Measurements from ENCODE around the gene MRPL48. TPM values are rescaled to one million over a fixed set of nuclear protein-coding genes. Genes with fewer than 3 reads are reported as not detected.
A peak's percentile ranks its signal among the peaks of the same experiment; 100 is the strongest.

Gene MRPL48
- total and polyA plus RNA-seq, 7 experiments from 2014 or later = 20.3 to 88.7 (median 27.9) TPM

- intact Hi-C loops (cut with micrococcal nuclease) = no loop called here
- H3K27me3 Mint-ChIP-seq = no peaks in the 10 kb centered on the region
Observed at GRCh38 chr11:73838443-73839122, 50.9 kb downstream of the MRPL48 start.

GRCh38 chr11:73839123-73839457 is 51.4 kb downstream of the MRPL48 start:
- Histone ChIP-seq H3K4me3 (ENCODE audit: low read length) (no peak overlapping the region), H3K4me1 (ENCODE audit: control insufficient read depth in 2 of 2, insufficient read depth in 2 of 2, low read length in 2 of 2) (no peaks in the 10 kb centered on the region), H3K27me3 (ENCODE audit: control insufficient read depth in 2 of 2, insufficient read depth in 2 of 2, low read length in 2 of 2) (no peaks in the 10 kb centered on the region), H3K36me3 (ENCODE audit: control insufficient read depth in 2 of 3, insufficient read depth in 3 of 3, low read length in 3 of 3) (peaks cover 0 to 19% (median 0%) of the 10 kb centered on the region in 3 experiments), H3K9me3 (ENCODE audit: control insufficient read depth in 2 of 3, low read length in 3 of 3) (no peaks in the 10 kb centered on the region), H3K27ac (ENCODE audit: low read depth, low read length) (no peak overlapping the region)
- Mint-ChIP-seq H3K36me3 (peaks cover 0 to 35% (median 15%) of the 10 kb centered on the region in 5 donors), H3K9me3 (no peaks in the 10 kb centered on the region), H3K27ac (no peak overlapping the region), H3K27me3 (no peaks in the 10 kb centered on the region), H3K4me3 (no peak overlapping the region), H3K4me1 (peaks cover 0 to 4% (median 0%) of the 10 kb centered on the region in 7 donors)
- CTCF ChIA-PET = no interaction called here
- intact Hi-C loops (cut with micrococcal nuclease) = no loop called here
- POLR2A ChIA-PET = no interaction called here
- ATAC-seq (no peak), DNase-seq (no peak)

More at GRCh38 chr11:73838443-73839122, 50.9 kb downstream of the MRPL48 start:
- Histone ChIP-seq H3K27ac (ENCODE audit: low read depth, low read length) (no peak overlapping the region), H3K9me3 (ENCODE audit: control insufficient read depth in 2 of 3, low read length in 3 of 3) (no peaks in the 10 kb centered on the region), H3K27me3 (ENCODE audit: control insufficient read depth in 2 of 2, insufficient read depth in 2 of 2, low read length in 2 of 2) (no peaks in the 10 kb centered on the region), H3K36me3 (ENCODE audit: control insufficient read depth in 2 of 3, insufficient read depth in 3 of 3, low read length in 3 of 3) (peaks cover 0 to 14% (median 0%) of the 10 kb centered on the region in 3 experiments), H3K4me3 (ENCODE audit: low read length) (no peak overlapping the region), H3K4me1 (ENCODE audit: control insufficient read depth in 2 of 2, insufficient read depth in 2 of 2, low read length in 2 of 2) (no peaks in the 10 kb centered on the region)
- Mint-ChIP-seq H3K36me3 (peaks cover 0 to 37% (median 15%) of the 10 kb centered on the region in 5 donors), H3K27ac (peak overlapping the region in 1 of 9 donors; percentile 39), H3K4me1 (peaks cover 0 to 4% (median 0%) of the 10 kb centered on the region in 7 donors), H3K9me3 (no peaks in the 10 kb centered on the region), H3K4me3 (no peak overlapping the region)
- no peak for ATAC-seq
- POLR2A ChIA-PET = no interaction called here
- CTCF ChIA-PET = no interaction called here
- DNase-seq = no peak

GRCh38 chr11:73851046-73851764 is 63.5 kb downstream of the MRPL48 start:
- H3K4me1 ChIP-seq (ENCODE audit: control insufficient read depth in 2 of 2, insufficient read depth in 2 of 2, low read length in 2 of 2) = no peaks in the 10 kb centered on the region
- no peaks in the 10 kb centered on the region for H3K27me3 Mint-ChIP-seq
- ATAC-seq = no peak
- POLR2A ChIA-PET = interaction anchor here (0.7 kb wide), 1 partner anchor 15 kb away, joined by 3 read pairs; no protein-coding TSS in a partner anchor
- no peaks in the 10 kb centered on the region for H3K27me3 ChIP-seq (ENCODE audit: control insufficient read depth in 2 of 2, insufficient read depth in 2 of 2, low read length in 2 of 2)
- intact Hi-C loops (cut with micrococcal nuclease) = no loop called here
- H3K4me1 Mint-ChIP-seq = peaks cover 0 to 10% (median 0%) of the 10 kb centered on the region in 7 donors
- H3K27ac ChIP-seq (ENCODE audit: low read depth, low read length) = no peak overlapping the region
- no peak overlapping the region for H3K27ac Mint-ChIP-seq
- peaks cover 8 to 56% (median 25%) of the 10 kb centered on the region in 5 donors for H3K36me3 Mint-ChIP-seq
- peaks cover 0 to 14% (median 0%) of the 10 kb centered on the region in 3 experiments for H3K36me3 ChIP-seq (ENCODE audit: control insufficient read depth in 2 of 3, insufficient read depth in 3 of 3, low read length in 3 of 3)
- no peak overlapping the region for H3K4me3 Mint-ChIP-seq
- H3K9me3 ChIP-seq (ENCODE audit: control insufficient read depth in 2 of 3, low read length in 3 of 3) = no peaks in the 10 kb centered on the region
- no peak for DNase-seq
- H3K9me3 Mint-ChIP-seq = no peaks in the 10 kb centered on the region
- no peak overlapping the region for H3K4me3 ChIP-seq (ENCODE audit: low read length)
- CTCF ChIA-PET = no interaction called here

- no peak overlapping the region for H3K4me3 ChIP-seq (ENCODE audit: low read length)
- peaks cover 0 to 10% (median 0%) of the 10 kb centered on the region in 3 experiments for H3K36me3 ChIP-seq (ENCODE audit: control insufficient read depth in 2 of 3, insufficient read depth in 3 of 3, low read length in 3 of 3)
- Mint-ChIP-seq H3K9me3 (no peaks in the 10 kb centered on the region), H3K36me3 (peaks cover 4 to 51% (median 24%) of the 10 kb centered on the region in 5 donors), H3K27ac (no peak overlapping the region), H3K27me3 (no peaks in the 10 kb centered on the region), H3K4me1 (peaks cover 0 to 6% (median 0%) of the 10 kb centered on the region in 7 donors), H3K4me3 (no peak overlapping the region)
- ChIA-PET POLR2A (interaction anchor here (0.7 kb wide), 1 partner anchor 16 kb away, joined by 3 read pairs; no protein-coding TSS in a partner anchor), CTCF (no interaction called here)
- DNase-seq (no peak), ATAC-seq (no peak)
- no peaks in the 10 kb centered on the region for H3K27me3 ChIP-seq (ENCODE audit: control insufficient read depth in 2 of 2, insufficient read depth in 2 of 2, low read length in 2 of 2)
- no peaks in the 10 kb centered on the region for H3K9me3 ChIP-seq (ENCODE audit: control insufficient read depth in 2 of 3, low read length in 3 of 3)
- H3K27ac ChIP-seq (ENCODE audit: low read depth, low read length) = no peak overlapping the region
- intact Hi-C loops (cut with micrococcal nuclease) = no loop called here
- no peaks in the 10 kb centered on the region for H3K4me1 ChIP-seq (ENCODE audit: control insufficient read depth in 2 of 2, insufficient read depth in 2 of 2, low read length in 2 of 2)
Observed at GRCh38 chr11:73852049-73852448, 64.4 kb downstream of the MRPL48 start.

GRCh38 chr11:73854680-73855079 is 67.0 kb downstream of the MRPL48 start:
- Histone ChIP-seq H3K9me3 (ENCODE audit: control insufficient read depth in 2 of 3, low read length in 3 of 3) (no peaks in the 10 kb centered on the region), H3K36me3 (ENCODE audit: control insufficient read depth in 2 of 3, insufficient read depth in 3 of 3, low read length in 3 of 3) (peaks cover 0 to 19% (median 0%) of the 10 kb centered on the region in 3 experiments), H3K4me3 (ENCODE audit: low read length) (no peak overlapping the region), H3K4me1 (ENCODE audit: control insufficient read depth in 2 of 2, insufficient read depth in 2 of 2, low read length in 2 of 2) (no peaks in the 10 kb centered on the region), H3K27ac (ENCODE audit: low read depth, low read length) (no peak overlapping the region), H3K27me3 (ENCODE audit: control insufficient read depth in 2 of 2, insufficient read depth in 2 of 2, low read length in 2 of 2) (no peaks in the 10 kb centered on the region)
- H3K27me3 Mint-ChIP-seq = no peaks in the 10 kb centered on the region
- no peak overlapping the region for H3K27ac Mint-ChIP-seq
- no peak overlapping the region for H3K4me3 Mint-ChIP-seq
- H3K9me3 Mint-ChIP-seq = no peaks in the 10 kb centered on the region
- H3K4me1 Mint-ChIP-seq = peaks cover 0 to 5% (median 0%) of the 10 kb centered on the region in 7 donors
- intact Hi-C loops (cut with micrococcal nuclease) = no loop called here
- ChIA-PET CTCF (no interaction called here), POLR2A (interaction anchor here (1.6 kb wide), 1 partner anchor 24 kb away, joined by 3 read pairs; no protein-coding TSS in a partner anchor)
- H3K36me3 Mint-ChIP-seq = peaks cover 1 to 52% (median 25%) of the 10 kb centered on the region in 5 donors
- ATAC-seq (no peak), DNase-seq (no peak)

GRCh38 chr11:73856031-73856567 is 68.4 kb downstream of the MRPL48 start:
- intact Hi-C loops (cut with micrococcal nuclease) = no loop called here
- no peaks in the 10 kb centered on the region for H3K4me1 ChIP-seq (ENCODE audit: control insufficient read depth in 2 of 2, insufficient read depth in 2 of 2, low read length in 2 of 2)
- CTCF ChIA-PET = no interaction called here
- ATAC-seq (no peak), DNase-seq (no peak)
- no peaks in the 10 kb centered on the region for H3K9me3 ChIP-seq (ENCODE audit: control insufficient read depth in 2 of 3, low read length in 3 of 3)
- no peak overlapping the region for H3K27ac Mint-ChIP-seq
- peaks cover 0 to 27% (median 0%) of the 10 kb centered on the region in 3 experiments for H3K36me3 ChIP-seq (ENCODE audit: control insufficient read depth in 2 of 3, insufficient read depth in 3 of 3, low read length in 3 of 3)
- no peak overlapping the region for H3K4me3 Mint-ChIP-seq
- H3K27ac ChIP-seq (ENCODE audit: low read depth, low read length) = no peak overlapping the region
- no peaks in the 10 kb centered on the region for H3K27me3 ChIP-seq (ENCODE audit: control insufficient read depth in 2 of 2, insufficient read depth in 2 of 2, low read length in 2 of 2)
- peaks cover 0 to 5% (median 0%) of the 10 kb centered on the region in 7 donors for H3K4me1 Mint-ChIP-seq
- POLR2A ChIA-PET = interaction anchor here (0.6 to 0.8 kb wide), 2 partner anchors 77 to 157 kb away, joined by 3 read pairs; no protein-coding TSS in a partner anchor
- H3K9me3 Mint-ChIP-seq = no peaks in the 10 kb centered on the region
- no peak overlapping the region for H3K4me3 ChIP-seq (ENCODE audit: low read length)
- H3K27me3 Mint-ChIP-seq = no peaks in the 10 kb centered on the region
- peaks cover 8 to 57% (median 34%) of the 10 kb centered on the region in 5 donors for H3K36me3 Mint-ChIP-seq

Data from naive thymus-derived CD4-positive, alpha-beta T cell (primary cell).